ENCODE measurements around the gene NUP210. TPM values are rescaled to one million over a fixed set of nuclear protein-coding genes. Genes with fewer than 3 reads are reported as not detected.

Gene NUP210
- total RNA-seq, 1 experiment from 2014 or later, result 11.4 TPM

GRCh38 chr3:13377021-13377420, 43.1 kb downstream of the NUP210 start:
- Histone ChIP-seq H3K27ac (ENCODE audit: low read depth, low read length, poor library complexity, severe bottlenecking) (no peak overlapping the region), H3K4me3 (ENCODE audit: low read depth, low read length, poor library complexity, severe bottlenecking) (no peak overlapping the region), H3K36me3 (ENCODE audit: insufficient read depth, low read length, poor library complexity, severe bottlenecking) (no peaks in the 10 kb centered on the region), H3K27me3 (replicated peaks; ENCODE audit: insufficient read depth, low read depth, low read length, poor library complexity) (no peaks in the 10 kb centered on the region), H3K9me3 (ENCODE audit: low read depth, low read length, poor library complexity, severe bottlenecking) (no peaks in the 10 kb centered on the region), H3K4me1 (ENCODE audit: insufficient read depth, low read length, poor library complexity, severe bottlenecking) (no peaks in the 10 kb centered on the region)
- CTCF ChIA-PET, result no interaction called here
- BruUV-seq (replicated peaks), result no TSS peak
- POLR2A ChIA-PET (ENCODE audit: low non-redundant PET), result no interaction called here
- intact Hi-C loops (cut with micrococcal nuclease; ENCODE audit: unreplicated experiment), result no loop called here
- DNase-seq (ENCODE audit: low spot score), result no peak
- no peak for TF ChIP-seq CTCF (conservative IDR thresholded peaks at IDR 0.05; ENCODE audit: low read depth, low read length)
- TF ChIP-seq EZH2 (IDR thresholded peaks at IDR 0.05; ENCODE audit: borderline replicate concordance, low read depth, low read length, poor library complexity, severe bottlenecking), result no peak

DNA sequence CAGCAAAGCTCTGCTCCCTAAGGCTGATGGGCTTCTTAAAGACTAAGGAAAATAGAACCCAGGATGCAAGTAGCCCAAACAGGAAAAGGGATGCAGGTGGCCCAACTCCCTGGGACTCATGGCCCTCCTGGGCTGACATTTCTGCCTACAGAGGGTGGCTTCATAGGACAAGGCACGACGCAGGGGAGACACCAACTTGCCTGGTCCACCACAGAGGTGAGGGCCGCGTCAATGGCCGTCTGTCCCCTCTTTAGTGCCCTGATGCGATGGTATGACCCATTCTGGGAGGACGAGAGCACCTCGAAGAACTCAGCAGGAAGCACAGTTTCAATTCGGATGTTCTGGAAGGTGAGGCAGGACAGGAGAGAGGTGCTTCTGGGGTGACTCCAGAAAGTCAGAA, 44.0 kb downstream of the NUP210 start:
- H3K4me3 ChIP-seq (ENCODE audit: low read depth, low read length, poor library complexity, severe bottlenecking), result no peak overlapping the region
- intact Hi-C loops (cut with micrococcal nuclease; ENCODE audit: unreplicated experiment), result no loop called here
- H3K27me3 ChIP-seq (replicated peaks; ENCODE audit: insufficient read depth, low read depth, low read length, poor library complexity), result no peaks in the 10 kb centered on the region
- DNase-seq (ENCODE audit: low spot score), result no peak
- no peaks in the 10 kb centered on the region for H3K4me1 ChIP-seq (ENCODE audit: insufficient read depth, low read length, poor library complexity, severe bottlenecking)
- H3K27ac ChIP-seq (ENCODE audit: low read depth, low read length, poor library complexity, severe bottlenecking), result no peak overlapping the region
- CTCF ChIA-PET, result no interaction called here
- no peaks in the 10 kb centered on the region for H3K9me3 ChIP-seq (ENCODE audit: low read depth, low read length, poor library complexity, severe bottlenecking)
- POLR2A ChIA-PET (ENCODE audit: low non-redundant PET), result no interaction called here
- TF ChIP-seq CTCF (conservative IDR thresholded peaks at IDR 0.05; ENCODE audit: low read depth, low read length) (no peak), EZH2 (IDR thresholded peaks at IDR 0.05; ENCODE audit: borderline replicate concordance, low read depth, low read length, poor library complexity, severe bottlenecking) (no peak)
- H3K36me3 ChIP-seq (ENCODE audit: insufficient read depth, low read length, poor library complexity, severe bottlenecking), result no peaks in the 10 kb centered on the region
- BruUV-seq (replicated peaks), result no TSS peak

GRCh38 chr3:13375464-13375863, 44.7 kb downstream of the NUP210 start:
- CTCF ChIA-PET, result no interaction called here
- POLR2A ChIA-PET (ENCODE audit: low non-redundant PET), result no interaction called here
- no TSS peak for BruUV-seq (replicated peaks)
- Histone ChIP-seq H3K36me3 (ENCODE audit: insufficient read depth, low read length, poor library complexity, severe bottlenecking) (no peaks in the 10 kb centered on the region), H3K4me3 (ENCODE audit: low read depth, low read length, poor library complexity, severe bottlenecking) (no peak overlapping the region), H3K27ac (ENCODE audit: low read depth, low read length, poor library complexity, severe bottlenecking) (no peak overlapping the region), H3K9me3 (ENCODE audit: low read depth, low read length, poor library complexity, severe bottlenecking) (no peaks in the 10 kb centered on the region), H3K27me3 (replicated peaks; ENCODE audit: insufficient read depth, low read depth, low read length, poor library complexity) (no peaks in the 10 kb centered on the region), H3K4me1 (ENCODE audit: insufficient read depth, low read length, poor library complexity, severe bottlenecking) (no peaks in the 10 kb centered on the region)
- no peak for DNase-seq (ENCODE audit: low spot score)
- intact Hi-C loops (cut with micrococcal nuclease; ENCODE audit: unreplicated experiment), result no loop called here
- TF ChIP-seq EZH2 (IDR thresholded peaks at IDR 0.05; ENCODE audit: borderline replicate concordance, low read depth, low read length, poor library complexity, severe bottlenecking) (no peak), CTCF (conservative IDR thresholded peaks at IDR 0.05; ENCODE audit: low read depth, low read length) (no peak)

Measured in A673 (cell line).